ENCODE results near the gene MLLT6.

GRCh38 chr17:38698760-38699159 lies 6.3 kb upstream of the MLLT6 start:
- TF ChIP-seq TARDBP (IDR thresholded peaks at IDR 0.05), result no peak
- TF ChIP-seq L3MBTL2 (conservative IDR thresholded peaks at IDR 0.05), result no peak
- TF ChIP-seq NFRKB (IDR thresholded peaks at IDR 0.05), result no peak
- TF ChIP-seq, protein P1, sequence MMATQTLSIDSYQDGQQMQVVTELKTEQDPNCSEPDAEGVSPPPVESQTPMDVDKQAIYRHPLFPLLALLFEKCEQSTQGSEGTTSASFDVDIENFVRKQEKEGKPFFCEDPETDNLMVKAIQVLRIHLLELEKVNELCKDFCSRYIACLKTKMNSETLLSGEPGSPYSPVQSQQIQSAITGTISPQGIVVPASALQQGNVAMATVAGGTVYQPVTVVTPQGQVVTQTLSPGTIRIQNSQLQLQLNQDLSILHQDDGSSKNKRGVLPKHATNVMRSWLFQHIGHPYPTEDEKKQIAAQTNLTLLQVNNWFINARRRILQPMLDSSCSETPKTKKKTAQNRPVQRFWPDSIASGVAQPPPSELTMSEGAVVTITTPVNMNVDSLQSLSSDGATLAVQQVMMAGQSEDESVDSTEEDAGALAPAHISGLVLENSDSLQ (IDR thresholded peaks at IDR 0.05), result no peak
- no peak for TF ChIP-seq FOXA1 (IDR thresholded peaks at IDR 0.05)
- TF ChIP-seq FOXM1 (IDR thresholded peaks at IDR 0.05; ENCODE audit: borderline replicate concordance), result no peak
- no peak for TF ChIP-seq SUZ12 (IDR thresholded peaks at IDR 0.05)
- no peak for TF ChIP-seq SP1 (IDR thresholded peaks at IDR 0.05)
- no peak for TF ChIP-seq LEF1 (IDR thresholded peaks at IDR 0.05; ENCODE audit: borderline replicate concordance)
- no peak for TF ChIP-seq FOXK2 (IDR thresholded peaks at IDR 0.05)
- no peak for TF ChIP-seq HDGF (IDR thresholded peaks at IDR 0.05; ENCODE audit: borderline replicate concordance)
- TF ChIP-seq ZNF384 (IDR thresholded peaks at IDR 0.05), result no peak

All from HEK293T (cell line).